OCI-LY3 (cell line): ENCODE data around the gene PHAF1.

Experiments used
- H2AFZ ChIP-seq: fragments of 200-600, 300-600 bp; shearing (Covaris generic); 2 replicates; pipeline ENCODE4 v1.6.0; 2014; ENCODE audit warnings: antibody characterized with exemption, low read depth, low read length
- H3K27ac ChIP-seq: fragments of 200-600, 300-600 bp; sonication (generic); 2 replicates; pipeline ENCODE4 v1.5.1; 2014; ENCODE audit warnings: mild to moderate bottlenecking, low read length, moderate library complexity, mixed read lengths
- H3K27me3 ChIP-seq: fragments of 200-600, 300-600 bp; sonication (generic); 2 replicates; pipeline ENCODE4 v1.6.1; 2014; ENCODE audit warnings: low read depth, low read length, mixed read lengths
- H3K36me3 ChIP-seq: fragments of 200-600, 300-600 bp; sonication (generic); replicated peaks from 2 replicates; pipeline ENCODE3; 2014; ENCODE audit warnings: low read depth, low read length, mixed read lengths
- H3K4me1 ChIP-seq: fragments of 300-600, 200-600 bp; sonication (generic); 2 replicates; pipeline ENCODE4 v1.6.1; 2014; ENCODE audit warnings: low read length, mixed read lengths
- H3K4me2 ChIP-seq: fragments of 200-600, 300-600 bp; sonication (generic); 2 replicates; pipeline ENCODE4 v1.6.1; 2014; ENCODE audit warnings: low read length, mixed read lengths
- H3K4me3 ChIP-seq: fragments of 300-600, 200-600 bp; sonication (generic); 2 replicates; pipeline ENCODE4 v1.5.1; 2014; ENCODE audit warnings: antibody characterized with exemption, mild to moderate bottlenecking, low read length, moderate library complexity
- H3K79me2 ChIP-seq: fragments of 300-600, 200-600 bp; shearing (Covaris generic); 2 replicates; pipeline ENCODE4 v1.6.1; 2014; ENCODE audit warnings: mild to moderate bottlenecking, low read length, mixed read lengths
- H3K9ac ChIP-seq: fragments of 300-600, 200-600 bp; shearing (Covaris generic); 2 replicates; pipeline ENCODE4 v1.6.0; 2014; ENCODE audit warnings: mild to moderate bottlenecking, low read length, moderate library complexity
- H3K9me3 ChIP-seq: fragments of 200-600, 300-600 bp; shearing (Covaris generic); 2 replicates; pipeline ENCODE4 v1.6.1; 2014; ENCODE audit warnings: low read length, mixed read lengths; ENCODE audit not compliant: insufficient read depth
- H4K20me1 ChIP-seq: fragments of 200-600, 300-600 bp; sonication (generic); 2 replicates; pipeline ENCODE4 v1.6.1; 2016; ENCODE audit warnings: low read length, mixed read lengths; ENCODE audit not compliant: insufficient read depth
- CTCF ChIP-seq: fragments of 200-600, 300-600 bp; sonication (generic); IDR thresholded peaks from 2 replicates; pipeline ENCODE4 v1.5.1; 2014; ENCODE audit warnings: antibody characterized with exemption, low read length, low read depth
- EZH2phosphoT487 ChIP-seq: fragments of 200-600 bp; shearing (Covaris generic); IDR thresholded peaks from 2 replicates; pipeline ENCODE4 v1.6.1; 2018; ENCODE audit warnings: antibody characterized with exemption, mixed run types, low read depth

PHAF1 gene

DNA sequence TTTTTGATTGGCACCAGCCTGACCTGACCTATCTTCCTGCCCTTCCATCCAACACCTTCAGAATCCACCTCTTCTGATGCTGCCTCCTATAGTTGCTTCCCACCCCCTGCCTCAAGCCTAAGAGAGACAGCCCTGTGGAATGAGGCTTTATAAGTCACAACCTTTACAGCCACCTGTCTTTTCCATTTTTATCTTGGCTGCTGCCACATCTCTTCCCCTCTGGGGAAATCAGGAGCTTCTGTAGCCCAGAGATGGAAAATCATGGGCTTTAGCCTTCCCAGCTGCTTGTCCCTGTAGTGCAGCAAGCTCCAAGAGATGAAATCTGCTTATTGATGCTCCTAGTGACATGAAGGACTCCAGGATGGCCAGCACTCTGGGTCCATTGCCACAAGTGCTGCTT, 18.7 kb downstream of the PHAF1 start:
- Histone ChIP-seq H3K4me3 (no peak overlapping the region), H3K27ac (no peak overlapping the region), H3K4me2 (no peak overlapping the region), H3K4me1 (no peaks in the 10 kb centered on the region), H4K20me1 (no peaks in the 10 kb centered on the region; the same call in 1 of the 2 replicates), H3K9me3 (no peaks in the 10 kb centered on the region), H3K27me3 (no peaks in the 10 kb centered on the region), H3K36me3 (peaks cover 23% of the 10 kb centered on the region), H3K9ac (no peak overlapping the region), H3K79me2 (no peaks in the 10 kb centered on the region), H2AFZ (no peak overlapping the region)
- TF ChIP-seq EZH2phosphoT487 (no peak), CTCF (no peak)

- no peak overlapping the region for H3K27ac ChIP-seq
- H3K27me3 ChIP-seq: no peaks in the 10 kb centered on the region
- H4K20me1 ChIP-seq: no peaks in the 10 kb centered on the region; the same call in 1 of the 2 replicates
- H3K79me2 ChIP-seq: no peaks in the 10 kb centered on the region
- H3K36me3 ChIP-seq: peaks cover 23% of the 10 kb centered on the region
- H3K9ac ChIP-seq: no peak overlapping the region
- H3K4me2 ChIP-seq: no peak overlapping the region
- TF ChIP-seq CTCF (no peak), EZH2phosphoT487 (no peak)
- no peak overlapping the region for H3K4me3 ChIP-seq
- no peak overlapping the region for H2AFZ ChIP-seq
- H3K9me3 ChIP-seq: no peaks in the 10 kb centered on the region
- no peaks in the 10 kb centered on the region for H3K4me1 ChIP-seq
Observed at GRCh38 chr16:67128887-67129286, 19.1 kb downstream of the PHAF1 start.

- H3K27me3 ChIP-seq: no peaks in the 10 kb centered on the region
- TF ChIP-seq CTCF: no peak
- TF ChIP-seq EZH2phosphoT487: no peak
- H3K27ac ChIP-seq: no peak overlapping the region
- peaks cover 18% of the 10 kb centered on the region for H3K36me3 ChIP-seq
- H3K79me2 ChIP-seq: no peaks in the 10 kb centered on the region
- H3K4me1 ChIP-seq: no peaks in the 10 kb centered on the region
- H2AFZ ChIP-seq: no peak overlapping the region
- H3K9ac ChIP-seq: no peak overlapping the region
- no peaks in the 10 kb centered on the region for H3K9me3 ChIP-seq
- H3K4me3 ChIP-seq: no peak overlapping the region
- no peak overlapping the region for H3K4me2 ChIP-seq
- no peaks in the 10 kb centered on the region; the same call in 1 of the 2 replicates for H4K20me1 ChIP-seq
Observed at GRCh38 chr16:67129422-67129821, 19.7 kb downstream of the PHAF1 start.

GRCh38 chr16:67137605-67138004, 27.9 kb downstream of the PHAF1 start:
- Histone ChIP-seq H3K4me2 (no peak overlapping the region), H2AFZ (no peak overlapping the region), H3K4me3 (no peak overlapping the region), H3K27me3 (no peaks in the 10 kb centered on the region), H3K36me3 (peaks cover 36% of the 10 kb centered on the region), H3K79me2 (no peaks in the 10 kb centered on the region), H4K20me1 (no peaks in the 10 kb centered on the region), H3K9ac (no peak overlapping the region), H3K9me3 (no peaks in the 10 kb centered on the region), H3K4me1 (no peaks in the 10 kb centered on the region), H3K27ac (no peak overlapping the region)
- TF ChIP-seq EZH2phosphoT487: no peak
- no peak for TF ChIP-seq CTCF
